GM19324 (cell line): ENCODE data around the gene PARP4.
"Not testable (repeated sequence)": the region's sequence is repeated elsewhere in the genome, so short reads cannot be mapped to it uniquely, and the experiment has no call there.

Source experiments
- ATAC-seq: cut with Tn5 transposase; IDR thresholded peaks from one replicate; pipeline ENCODE4 v1.9.1; 2021; ENCODE audit warnings: mild to moderate bottlenecking, moderate library complexity; ENCODE audit not compliant: unreplicated experiment, low FRiP score

PARP4 gene

DNA sequence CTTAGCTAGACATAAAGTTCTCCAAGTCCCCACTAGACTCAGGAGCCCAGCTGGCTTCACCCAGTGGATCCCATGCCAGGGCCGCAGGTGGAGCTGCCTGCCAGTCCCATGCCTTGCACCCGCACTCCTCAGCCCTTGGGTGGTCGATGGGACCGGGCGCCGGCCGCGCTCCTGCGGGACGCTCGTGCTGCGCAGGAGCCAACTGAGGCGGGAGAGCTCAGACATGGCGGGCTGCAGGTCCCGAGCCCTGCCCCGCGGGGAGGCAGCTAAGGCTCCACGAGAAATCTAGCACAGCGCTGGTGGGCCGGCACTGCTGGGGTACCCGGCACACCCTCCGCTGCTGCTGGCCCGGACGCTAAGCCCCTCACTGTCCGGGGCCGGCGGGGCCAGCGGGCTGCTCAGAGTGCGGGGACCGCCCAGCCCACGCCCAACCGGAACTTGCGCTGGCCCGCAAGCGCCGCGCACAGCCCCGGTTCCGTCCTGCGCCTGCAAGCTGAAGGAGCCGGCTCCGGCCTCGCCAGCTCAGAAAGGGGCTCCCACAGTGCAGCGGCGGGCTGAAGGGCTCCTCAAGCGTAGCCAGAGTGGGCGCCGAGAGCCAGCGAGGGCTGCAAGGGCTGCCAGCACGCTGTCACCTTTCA is 5.8 kb downstream of the PARP4 start:
- no peak for ATAC-seq

DNA sequence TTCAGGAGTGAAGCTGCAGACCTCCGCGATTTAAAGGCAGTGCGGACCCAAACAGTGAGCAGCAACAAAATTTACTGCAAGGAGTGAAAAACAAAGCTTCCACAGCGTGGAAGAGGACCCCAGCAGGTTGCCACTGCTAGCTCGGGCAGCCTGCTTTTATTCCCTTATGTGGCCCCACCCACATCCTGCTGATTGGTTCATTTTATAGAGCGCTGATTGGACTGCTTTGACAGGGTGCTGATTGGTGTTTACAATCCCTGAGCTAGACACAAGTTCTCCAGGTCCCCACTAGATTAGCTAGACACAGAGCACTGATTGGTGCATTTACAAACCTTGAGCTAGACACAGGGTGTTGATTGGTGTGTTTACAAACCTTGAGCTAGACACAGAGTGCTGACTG is 6.3 kb downstream of the PARP4 start:
- ATAC-seq, result not testable (repeated sequence)

- ATAC-seq, result no peak
Measured at GRCh38 chr13:24505756-24506155, 6.8 kb downstream of the PARP4 start.

DNA sequence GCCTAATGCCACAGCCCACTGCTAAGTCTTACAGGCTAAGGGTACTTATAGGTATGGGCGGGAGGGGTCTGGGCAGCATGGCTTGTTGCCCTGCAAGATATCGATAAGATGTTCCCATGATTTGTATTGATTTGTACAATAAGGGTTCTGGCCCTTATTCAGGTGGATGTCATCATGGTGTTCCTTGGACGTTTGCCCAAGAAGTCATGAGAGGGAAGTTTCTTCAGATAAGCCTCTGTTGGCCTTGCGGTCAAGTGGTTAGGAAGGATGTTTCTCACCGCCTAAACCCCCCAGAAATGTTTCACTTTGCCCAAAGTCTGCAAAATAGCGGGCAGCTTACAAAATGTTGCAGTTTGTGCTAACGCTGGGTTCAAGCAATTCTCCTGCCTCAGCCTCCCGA is 7.3 kb downstream of the PARP4 start:
- no peak for ATAC-seq

DNA sequence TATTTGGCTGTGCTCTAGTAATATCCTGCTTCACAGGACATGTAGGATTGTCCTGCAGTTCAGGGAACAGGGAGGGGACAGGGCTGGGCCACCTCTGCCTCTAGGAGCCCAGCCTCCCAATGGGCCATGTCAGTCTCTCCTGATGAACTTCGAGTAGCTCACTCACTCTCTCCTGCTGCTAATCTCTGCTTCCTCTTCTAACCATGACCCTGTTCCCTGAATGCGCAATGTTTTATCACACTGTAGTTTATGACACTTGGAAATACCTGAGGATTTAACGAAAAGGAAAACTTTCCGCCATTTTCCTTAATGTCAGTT is 9.2 kb downstream of the PARP4 start:
- ATAC-seq, result no peak

GRCh38 chr13:24502533-24503378 is 9.8 kb downstream of the PARP4 start:
- no peak for ATAC-seq

- ATAC-seq, result no peak
Measured at GRCh38 chr13:24500977-24501376, 11.6 kb downstream of the PARP4 start.

DNA sequence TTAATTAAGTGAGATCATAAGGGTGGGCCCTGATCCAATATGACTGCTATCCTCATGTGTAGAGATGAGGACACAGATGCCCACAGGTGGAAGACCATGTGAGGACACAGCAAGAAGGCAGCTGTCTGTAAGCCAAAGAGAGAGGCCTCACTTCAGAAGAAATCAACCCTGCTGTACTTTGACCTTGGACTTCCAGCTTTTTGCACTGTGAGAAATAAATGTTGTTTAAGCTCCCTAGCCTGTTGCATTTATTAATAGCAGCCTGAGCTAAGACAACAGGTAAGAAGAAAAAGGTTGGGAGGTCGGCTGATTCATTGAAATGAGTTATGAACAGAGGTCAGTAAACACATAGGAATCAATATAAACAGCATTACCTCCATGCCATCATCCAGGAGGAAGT is 14.8 kb downstream of the PARP4 start:
- no peak for ATAC-seq

DNA sequence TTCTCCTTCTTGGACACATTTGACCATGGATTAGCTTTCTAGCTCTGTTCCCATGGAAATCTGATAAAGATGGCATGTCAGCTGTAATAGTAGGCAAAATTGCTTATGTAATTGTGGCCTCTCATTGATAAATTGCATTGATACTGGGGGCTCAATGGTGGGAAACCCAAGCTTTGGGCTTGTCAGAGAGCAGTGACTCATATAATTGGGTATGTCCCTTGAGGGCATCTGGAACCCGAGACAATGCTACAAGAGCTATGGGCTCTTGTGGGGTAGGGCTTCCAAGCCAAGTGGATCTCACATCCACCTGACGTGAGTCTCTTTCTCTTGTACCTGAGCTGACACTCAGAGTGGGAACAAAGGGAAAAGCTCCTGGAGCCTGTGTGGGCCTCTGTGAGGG is 16.3 kb downstream of the PARP4 start:
- ATAC-seq, result not testable (repeated sequence)

GRCh38 chr13:24495151-24495729 is 17.3 kb downstream of the PARP4 start:
- ATAC-seq, result no peak

DNA sequence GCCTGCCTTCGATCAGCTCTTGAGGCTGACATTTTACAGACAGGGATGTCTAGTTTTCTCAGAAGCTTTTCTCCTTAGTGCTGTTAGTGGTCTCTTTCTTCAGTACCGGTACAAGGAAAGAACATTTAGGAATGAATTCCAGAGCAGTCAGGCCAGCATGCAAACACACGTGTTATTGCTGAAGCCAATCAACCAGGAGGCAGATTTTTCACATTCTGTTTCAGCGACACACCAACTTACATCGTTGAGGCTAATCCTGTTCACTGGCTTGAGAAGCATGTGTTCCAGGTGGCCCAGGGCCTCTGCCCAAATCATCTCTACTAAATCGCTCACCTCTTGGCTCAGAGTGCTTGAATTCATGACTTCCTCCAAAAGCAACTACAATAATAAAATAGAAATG is 19.2 kb downstream of the PARP4 start:
- ATAC-seq, result no peak

DNA sequence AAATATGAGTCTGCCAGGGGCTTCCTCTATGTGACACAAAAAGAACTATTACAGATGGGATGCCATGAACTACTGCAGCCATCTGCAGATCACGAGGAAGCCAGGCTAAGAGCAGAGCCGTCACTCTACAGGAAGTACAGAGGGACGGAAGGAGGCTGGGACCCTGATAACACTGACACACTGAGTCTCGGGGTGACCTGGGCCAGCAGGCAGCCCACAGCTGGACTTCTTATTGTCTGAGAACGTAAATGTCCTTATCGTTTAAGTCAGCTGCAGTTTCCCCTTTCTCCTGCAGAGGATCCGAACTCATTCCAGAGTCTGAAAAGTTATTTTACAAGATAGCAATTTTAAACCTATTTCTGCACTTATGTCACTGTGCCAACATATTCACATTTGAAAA is 20.7 kb downstream of the PARP4 start:
- no peak for ATAC-seq

DNA sequence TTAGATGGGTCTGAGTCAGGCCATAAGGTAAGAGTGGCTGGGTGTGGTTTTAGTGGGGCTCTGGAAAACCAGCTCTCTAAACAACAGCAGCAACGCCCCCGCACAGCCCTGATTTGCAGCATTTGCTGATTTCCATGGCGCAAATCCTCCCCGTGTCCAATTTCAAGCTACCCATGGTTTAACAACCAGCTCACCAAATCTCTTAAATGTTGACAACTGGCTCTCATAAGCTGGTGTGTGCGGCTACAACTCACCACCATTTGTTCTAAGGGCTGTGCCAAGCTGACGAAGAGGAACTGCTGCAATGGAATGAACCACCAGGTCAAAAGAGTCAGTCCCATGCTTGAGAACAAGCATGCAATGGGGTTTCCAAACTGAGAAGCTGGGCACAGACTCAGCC is 22.9 kb downstream of the PARP4 start:
- no peak for ATAC-seq

GRCh38 chr13:24488092-24488491 is 24.5 kb downstream of the PARP4 start:
- not testable (repeated sequence) for ATAC-seq

DNA sequence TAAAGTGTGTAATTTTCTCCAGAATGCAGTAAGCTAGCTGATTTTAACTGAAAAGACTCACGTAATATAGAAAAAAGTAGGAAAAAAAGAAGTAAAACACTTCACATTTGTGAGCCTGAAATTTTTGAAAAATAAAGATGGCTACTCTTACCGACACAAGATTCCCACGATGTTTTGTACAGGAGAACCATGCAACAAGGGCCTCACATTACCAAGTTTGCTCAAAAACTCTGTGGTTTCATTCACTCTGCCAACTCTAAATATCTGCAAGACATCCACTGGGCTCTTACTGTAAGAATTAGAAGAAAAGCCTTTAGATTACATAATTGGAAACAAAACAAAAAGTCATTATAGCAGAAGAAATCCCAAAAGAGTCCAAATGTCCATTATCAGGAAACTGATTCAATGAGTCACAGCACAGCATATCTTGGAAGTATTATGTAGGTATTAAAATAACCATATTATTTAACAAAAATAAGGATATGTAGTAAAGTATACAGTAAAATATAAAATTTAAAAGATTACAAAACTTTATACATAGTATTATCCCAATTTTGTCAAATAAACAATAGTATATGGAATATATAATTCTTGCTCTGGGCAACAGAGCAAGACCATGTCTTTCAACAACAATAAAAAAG is 26.4 kb downstream of the PARP4 start:
- ATAC-seq, result not testable (repeated sequence)

DNA sequence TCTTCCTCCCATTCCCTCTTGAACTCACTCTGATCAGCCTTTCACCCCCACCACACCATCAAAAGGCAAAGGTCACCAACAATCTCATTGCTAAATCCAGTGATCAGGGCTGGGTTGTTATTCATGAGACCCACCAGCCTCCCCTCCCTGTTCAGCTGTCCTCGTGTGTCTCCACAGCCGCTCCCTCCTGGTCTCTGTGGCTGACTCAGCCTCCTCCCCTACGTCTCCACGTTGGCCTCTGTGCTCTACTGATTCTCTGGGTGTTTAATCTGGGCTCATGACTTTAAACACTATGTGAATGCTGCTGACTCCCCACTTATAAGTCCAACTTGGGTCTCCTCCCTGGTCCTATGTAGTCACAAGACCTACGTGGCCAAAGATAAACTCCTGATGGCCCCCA is 38.9 kb downstream of the PARP4 start:
- no peak for ATAC-seq

DNA sequence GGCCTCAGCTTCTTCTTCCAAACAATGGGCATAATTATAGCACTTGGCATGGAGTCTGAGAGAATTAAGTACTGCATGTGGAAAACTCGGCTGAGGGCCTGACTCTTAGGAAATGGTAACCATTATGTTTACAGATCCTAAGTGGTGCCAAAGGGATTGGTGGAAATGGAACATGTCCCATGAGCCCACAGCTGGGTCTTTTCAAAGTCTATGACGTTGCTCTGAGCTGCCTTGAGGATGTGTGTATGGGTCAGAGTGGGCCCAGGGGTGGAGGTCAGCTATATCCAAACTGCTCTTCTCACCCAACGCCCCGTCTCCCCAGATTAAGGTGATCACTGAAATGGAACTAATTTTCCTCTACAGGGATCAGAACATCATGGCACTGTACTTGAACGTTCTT is 40.4 kb downstream of the PARP4 start:
- ATAC-seq, result not testable (repeated sequence)

DNA sequence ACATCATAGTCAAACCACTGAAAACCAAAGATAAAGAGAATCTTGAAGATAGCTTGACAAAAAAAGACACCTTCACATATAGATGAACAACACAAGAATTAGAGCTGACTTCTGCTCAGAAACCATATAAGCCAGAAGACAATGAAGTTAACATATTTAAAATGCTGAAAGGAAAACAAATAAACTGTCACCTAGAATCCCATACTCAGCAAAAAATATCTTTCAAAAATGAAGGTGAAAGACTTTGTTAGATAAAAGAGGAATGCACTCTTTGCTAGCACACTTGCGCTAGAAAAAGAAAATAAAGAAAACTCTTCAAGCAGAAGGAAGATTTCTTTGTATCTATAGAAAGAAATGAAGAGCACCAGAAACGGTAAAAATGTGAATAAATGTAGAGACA is 49.5 kb downstream of the PARP4 start:
- no peak for ATAC-seq

- ATAC-seq, result no peak
Measured at GRCh38 chr13:24460256-24460655, 52.3 kb downstream of the PARP4 start.

GRCh38 chr13:24459726-24460125 is 52.9 kb downstream of the PARP4 start:
- no peak for ATAC-seq

- no peak for ATAC-seq
Measured at GRCh38 chr13:24459234-24459633, 53.3 kb downstream of the PARP4 start.
